Fibroblast of the aortic adventitia (primary cell): Measurements from ENCODE around the gene ITM2C. TPM values are rescaled to one million over a fixed set of nuclear protein-coding genes. Genes with fewer than 3 reads are reported as not detected.

Experiments
- DNase-seq: peaks from one replicate; pipeline ENCODE4 v3.0.0-alpha.2; 2010; ENCODE audit warnings: low read depth
- H3K4me3 ChIP-seq: 2 replicates; pipeline ENCODE4 v1.5.1; 2011; ENCODE audit warnings: low read depth, mild to moderate bottlenecking, control low read depth, low read length, moderate library complexity
- total RNA-seq: library from RNA; depleted of rRNA; stranded (reverse); fragments of >200 nt; gene quantifications from 2 replicates; pipeline ENCODE4 v1.2.3, GENCODE V29; 2012; ENCODE audit warnings: low replicate concordance
- TF ChIP-seq, protein P1 (sequence below): IDR thresholded peaks from 2 replicates; pipeline ENCODE4 v1.5.1; 2011; ENCODE audit warnings: mild to moderate bottlenecking, low read length, control low read depth, inconsistent platforms; ENCODE audit not compliant: insufficient read depth

ITM2C gene
- total RNA-seq, 1 donor: 26.5 TPM

DNA sequence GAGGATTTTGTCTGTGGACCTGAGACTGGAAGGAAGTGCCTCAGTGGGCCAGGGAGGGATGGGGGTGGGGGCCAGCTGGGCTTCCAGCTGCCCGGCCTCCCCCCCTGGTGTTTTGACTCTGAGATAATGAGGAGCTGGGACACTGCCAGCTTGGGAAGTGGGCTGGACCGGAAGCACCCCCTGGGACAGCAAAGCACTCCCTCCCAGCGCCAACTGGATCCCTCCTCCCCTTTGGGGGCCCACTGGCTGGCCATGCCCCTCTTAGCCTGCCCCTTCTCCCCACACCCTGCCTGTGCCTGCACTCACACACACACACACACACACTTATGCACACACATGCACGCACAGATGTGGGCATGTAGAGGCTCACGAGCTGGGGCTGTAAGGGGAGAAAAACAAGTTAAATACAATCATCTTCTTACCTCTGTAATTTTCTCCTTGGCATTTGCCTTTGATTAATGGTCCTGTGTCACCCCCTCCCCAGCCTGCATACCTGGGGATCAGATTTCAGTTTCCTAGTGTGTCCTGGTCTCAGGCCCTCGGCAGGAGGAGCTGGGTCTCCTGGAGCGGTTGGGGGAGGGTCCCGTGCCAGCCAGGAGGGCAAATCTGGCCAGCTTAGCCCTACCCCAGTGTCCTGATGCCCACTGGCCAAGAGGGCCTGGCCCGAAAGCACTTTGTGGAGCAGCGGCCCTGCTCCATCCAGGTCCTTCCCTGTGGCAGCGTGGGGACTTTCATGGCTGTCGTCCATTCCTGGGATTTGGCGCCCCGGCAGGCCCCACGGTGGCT is 3.6 kb downstream of the ITM2C start:
- TF ChIP-seq, protein P1, sequence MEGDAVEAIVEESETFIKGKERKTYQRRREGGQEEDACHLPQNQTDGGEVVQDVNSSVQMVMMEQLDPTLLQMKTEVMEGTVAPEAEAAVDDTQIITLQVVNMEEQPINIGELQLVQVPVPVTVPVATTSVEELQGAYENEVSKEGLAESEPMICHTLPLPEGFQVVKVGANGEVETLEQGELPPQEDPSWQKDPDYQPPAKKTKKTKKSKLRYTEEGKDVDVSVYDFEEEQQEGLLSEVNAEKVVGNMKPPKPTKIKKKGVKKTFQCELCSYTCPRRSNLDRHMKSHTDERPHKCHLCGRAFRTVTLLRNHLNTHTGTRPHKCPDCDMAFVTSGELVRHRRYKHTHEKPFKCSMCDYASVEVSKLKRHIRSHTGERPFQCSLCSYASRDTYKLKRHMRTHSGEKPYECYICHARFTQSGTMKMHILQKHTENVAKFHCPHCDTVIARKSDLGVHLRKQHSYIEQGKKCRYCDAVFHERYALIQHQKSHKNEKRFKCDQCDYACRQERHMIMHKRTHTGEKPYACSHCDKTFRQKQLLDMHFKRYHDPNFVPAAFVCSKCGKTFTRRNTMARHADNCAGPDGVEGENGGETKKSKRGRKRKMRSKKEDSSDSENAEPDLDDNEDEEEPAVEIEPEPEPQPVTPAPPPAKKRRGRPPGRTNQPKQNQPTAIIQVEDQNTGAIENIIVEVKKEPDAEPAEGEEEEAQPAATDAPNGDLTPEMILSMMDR: no peak
- H3K4me3 ChIP-seq: no peak overlapping the region
- no peak for DNase-seq

DNA sequence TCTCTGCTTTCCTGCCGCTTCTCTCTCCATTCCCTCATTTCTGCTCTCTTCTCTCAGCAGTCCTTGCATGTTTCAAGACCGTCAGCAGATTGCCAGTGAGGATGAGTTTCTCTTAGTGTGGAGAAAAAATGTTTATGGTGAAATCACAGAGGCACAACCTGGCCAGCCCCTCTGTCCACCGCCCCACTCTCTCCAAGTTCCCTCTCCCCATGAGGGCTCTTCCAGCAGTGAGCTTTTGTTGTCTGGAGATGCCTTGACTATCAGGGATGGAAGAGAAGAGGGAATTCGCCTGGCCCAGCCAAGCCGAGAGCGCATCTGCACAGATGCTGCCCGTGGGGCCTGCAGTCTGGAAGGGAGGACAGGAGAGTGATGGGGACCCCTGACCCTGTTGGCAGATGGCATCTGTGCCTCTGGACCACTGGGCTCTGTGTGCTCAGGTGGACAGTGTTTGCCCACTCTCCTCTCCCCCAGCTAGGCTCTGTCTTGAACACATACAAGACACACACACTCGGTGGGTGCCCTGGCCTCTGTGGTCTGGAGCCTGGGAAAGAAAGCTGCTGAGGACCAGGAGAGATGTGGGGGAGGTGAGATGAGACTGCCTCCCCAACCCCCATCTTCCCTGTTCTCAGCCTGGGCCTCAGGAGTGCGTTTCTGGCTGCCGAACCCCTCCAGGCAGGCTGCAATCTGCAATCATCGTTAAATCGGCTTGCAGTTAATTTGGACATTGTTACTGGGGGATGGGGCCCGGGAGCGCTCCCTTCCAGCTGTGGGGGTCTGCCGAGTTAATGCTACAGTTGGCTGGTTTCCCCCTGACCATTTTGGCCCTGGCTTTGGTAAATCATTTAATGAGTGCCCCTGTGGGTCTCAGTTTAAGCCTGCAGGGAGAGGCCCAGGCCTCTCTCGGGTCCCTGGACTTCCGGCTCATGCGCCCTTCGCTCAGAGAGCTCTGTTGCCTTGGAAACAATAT is 4.5 kb downstream of the ITM2C start:
- no peak overlapping the region for H3K4me3 ChIP-seq
- no peak for DNase-seq
- TF ChIP-seq, protein P1: no peak

DNA sequence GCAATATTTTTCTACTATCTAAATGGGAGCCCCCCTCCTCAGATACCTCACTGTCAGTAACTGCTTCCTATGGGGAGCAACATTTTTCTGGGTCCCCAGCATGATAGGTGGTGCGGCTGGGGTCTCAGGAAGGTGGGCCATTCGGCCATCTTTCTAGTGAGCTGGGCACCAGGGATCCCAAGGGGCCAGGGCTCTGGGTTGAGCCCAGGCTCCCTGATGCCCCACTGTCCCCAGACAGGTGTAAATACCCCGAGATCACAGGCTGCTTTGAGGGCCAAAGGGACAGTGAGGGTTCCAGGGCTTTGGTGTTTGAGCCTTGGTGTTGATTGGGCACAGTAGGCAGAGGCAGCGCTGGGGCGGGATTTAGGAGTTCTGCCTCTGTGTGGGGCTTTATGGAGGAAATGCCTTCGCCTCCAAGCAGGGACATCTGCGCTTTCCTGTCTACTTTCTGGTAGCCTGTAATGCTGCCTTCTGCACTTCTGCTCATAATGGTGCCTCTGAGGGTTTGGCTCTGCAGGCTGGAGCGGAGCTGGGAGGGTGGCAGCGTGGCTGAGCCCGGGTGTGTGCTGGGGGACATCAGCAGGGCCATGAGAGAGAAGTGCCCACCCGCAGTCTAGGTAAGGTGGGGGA is 5.3 kb downstream of the ITM2C start:
- no peak for DNase-seq
- H3K4me3 ChIP-seq: no peak overlapping the region
- TF ChIP-seq, protein P1: no peak

DNA sequence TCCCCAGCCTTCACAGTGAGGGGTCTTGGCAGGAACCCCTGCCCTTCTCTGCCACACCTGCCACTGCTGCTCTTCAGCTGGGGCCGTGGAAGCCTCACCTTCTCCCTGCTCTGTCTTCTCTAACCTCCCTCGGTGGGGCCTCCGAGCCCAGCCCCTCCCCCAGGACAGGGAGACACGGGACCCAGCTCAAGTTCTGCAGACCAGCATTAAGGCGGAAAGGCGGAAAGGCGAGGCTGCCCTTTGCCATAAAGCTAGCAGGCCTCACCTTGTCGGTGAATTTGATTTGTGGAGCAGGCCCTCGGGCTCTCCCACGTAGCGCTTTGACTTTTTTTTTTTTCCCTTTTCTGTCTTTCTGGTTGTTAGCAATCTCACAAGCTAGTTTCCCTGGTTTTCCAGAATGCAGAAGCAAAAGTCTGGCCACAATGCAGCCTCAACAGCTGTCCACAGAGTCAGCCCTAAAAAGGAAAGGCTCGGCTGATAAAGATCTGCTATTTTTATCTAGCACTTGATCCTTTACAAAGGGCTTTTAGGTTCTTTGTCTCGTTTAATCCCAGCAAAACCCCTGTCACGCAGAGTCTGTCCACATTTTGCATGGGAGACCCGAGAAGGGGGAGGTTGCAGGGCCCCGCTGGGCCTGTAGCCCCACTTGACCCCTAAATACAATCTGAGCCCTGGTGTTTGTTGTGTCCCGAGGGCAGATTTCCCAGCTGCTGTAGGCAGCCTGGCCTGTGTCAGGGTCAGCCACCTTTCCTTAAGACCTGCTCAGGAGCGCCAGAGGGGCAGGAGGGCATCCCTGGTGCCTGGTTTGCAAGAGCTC is 6.0 kb downstream of the ITM2C start:
- TF ChIP-seq, protein P1: no peak
- H3K4me3 ChIP-seq: no peak overlapping the region
- no peak for DNase-seq

DNA sequence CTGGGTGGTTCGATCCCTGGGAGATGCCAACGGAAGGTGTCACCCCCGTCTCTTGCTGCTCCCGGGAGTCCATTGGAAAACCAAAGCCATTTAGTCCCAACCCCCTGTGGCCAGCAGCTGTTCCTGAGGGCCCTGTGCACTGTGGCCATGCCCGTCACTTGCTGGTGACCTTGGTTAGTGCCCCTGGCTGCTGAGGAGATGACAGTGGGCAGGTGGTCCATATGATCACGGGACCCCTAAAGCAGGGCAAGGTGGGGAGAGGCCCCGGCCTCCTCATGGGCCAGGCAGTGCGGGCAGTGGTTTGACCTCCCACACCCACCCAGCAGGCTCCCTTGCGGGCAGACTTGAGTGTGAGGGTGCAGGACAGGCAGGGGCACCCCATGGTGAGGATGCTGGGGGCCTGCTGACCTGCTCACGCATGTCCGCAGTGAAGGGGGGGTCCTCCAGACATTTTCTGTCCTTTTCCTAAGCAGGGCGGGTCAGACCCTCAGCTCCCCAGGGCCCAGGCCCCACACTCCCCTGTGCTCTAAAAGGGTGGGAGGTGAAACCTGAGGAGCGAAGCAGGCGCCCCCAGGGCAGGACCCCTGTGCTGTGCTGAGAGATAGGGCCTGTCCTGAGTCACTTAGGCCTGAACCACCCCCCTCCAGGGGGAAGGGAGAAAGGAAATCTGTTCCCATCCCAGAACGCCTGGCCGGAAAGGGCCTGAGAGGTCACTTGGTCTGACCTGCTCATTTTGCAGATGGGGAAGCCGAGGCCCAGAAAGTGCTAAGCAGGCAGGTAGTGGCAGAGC is 6.8 kb downstream of the ITM2C start:
- no peak overlapping the region for H3K4me3 ChIP-seq
- TF ChIP-seq, protein P1: no peak
- no peak for DNase-seq
